WERI-Rb-1 (cell line): ENCODE data around the gene FRMPD1.

ENCODE experiments used
- DNase-seq: peaks from one replicate; pipeline ENCODE4 v3.0.0-alpha.2; 2020
- H3K27ac ChIP-seq: fragments of 250-450 bp; sonication (Bioruptor Pico); 2 replicates; pipeline ENCODE4 v1.5.1; 2020; ENCODE audit warnings: mild to moderate bottlenecking, moderate library complexity
- H3K27me3 ChIP-seq: fragments of 250-450 bp; sonication (Bioruptor Pico); 2 replicates; pipeline ENCODE4 v1.5.1; 2021; ENCODE audit warnings: mild to moderate bottlenecking, low read depth, moderate library complexity; ENCODE audit not compliant: insufficient read depth, severe bottlenecking
- H3K36me3 ChIP-seq: fragments of 250-450 bp; sonication (Bioruptor Pico); 2 replicates; pipeline ENCODE4 v1.5.1; 2020; ENCODE audit warnings: mild to moderate bottlenecking, moderate library complexity
- H3K4me3 ChIP-seq: 2 replicates; pipeline ENCODE4 v1.5.1; 2011; ENCODE audit warnings: low read depth, mild to moderate bottlenecking, control low read depth, low read length
- H3K9me3 ChIP-seq: fragments of 250-450 bp; sonication (Bioruptor Pico); 2 replicates; pipeline ENCODE4 v1.5.1; 2021; ENCODE audit warnings: mild to moderate bottlenecking, moderate library complexity; ENCODE audit not compliant: severe bottlenecking
- CTCF ChIP-seq: IDR thresholded peaks from 2 replicates; pipeline ENCODE4 v1.5.1; 2011; ENCODE audit warnings: low read depth, mild to moderate bottlenecking, control low read depth, inconsistent platforms, low read length

Gene FRMPD1

GRCh38 chr9:37636511-37637448, 14.0 kb upstream of the FRMPD1 start:
- no peak for DNase-seq
- no peak overlapping the region for H3K27ac ChIP-seq
- no peak for TF ChIP-seq CTCF
- no peaks in the 10 kb centered on the region for H3K9me3 ChIP-seq
- no peak overlapping the region for H3K4me3 ChIP-seq
- no peaks in the 10 kb centered on the region for H3K27me3 ChIP-seq
- H3K36me3 ChIP-seq = no peaks in the 10 kb centered on the region

- H3K9me3 ChIP-seq = no peaks in the 10 kb centered on the region
- no peaks in the 10 kb centered on the region for H3K36me3 ChIP-seq
- no peak overlapping the region for H3K27ac ChIP-seq
- TF ChIP-seq CTCF = no peak
- H3K4me3 ChIP-seq = no peak overlapping the region
- no peak for DNase-seq
- H3K27me3 ChIP-seq = no peaks in the 10 kb centered on the region
Observed at GRCh38 chr9:37639109-37639762, 11.5 kb upstream of the FRMPD1 start.

DNA sequence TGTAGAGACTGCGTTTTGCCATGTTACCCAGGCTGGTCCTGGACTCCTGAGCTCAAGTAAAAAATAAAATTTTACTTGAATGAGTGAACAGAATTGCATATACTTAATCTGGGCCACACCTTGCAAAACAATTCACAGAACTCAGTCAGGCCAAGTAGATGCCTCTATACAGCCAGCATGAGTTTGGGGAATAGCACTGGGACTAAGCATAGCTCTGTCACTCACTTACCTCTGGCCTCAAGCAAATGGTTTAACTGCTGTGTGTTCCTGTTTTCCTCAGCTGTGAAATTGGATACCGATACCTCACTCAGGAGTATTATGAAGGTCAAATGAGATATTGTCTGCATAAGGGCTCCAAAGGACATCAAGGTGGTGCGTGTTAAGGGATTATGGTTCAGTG, 10.9 kb upstream of the FRMPD1 start:
- TF ChIP-seq CTCF = no peak
- Histone ChIP-seq H3K36me3 (no peaks in the 10 kb centered on the region), H3K9me3 (no peaks in the 10 kb centered on the region), H3K27ac (no peak overlapping the region), H3K27me3 (no peaks in the 10 kb centered on the region), H3K4me3 (no peak overlapping the region)
- DNase-seq = no peak

DNA sequence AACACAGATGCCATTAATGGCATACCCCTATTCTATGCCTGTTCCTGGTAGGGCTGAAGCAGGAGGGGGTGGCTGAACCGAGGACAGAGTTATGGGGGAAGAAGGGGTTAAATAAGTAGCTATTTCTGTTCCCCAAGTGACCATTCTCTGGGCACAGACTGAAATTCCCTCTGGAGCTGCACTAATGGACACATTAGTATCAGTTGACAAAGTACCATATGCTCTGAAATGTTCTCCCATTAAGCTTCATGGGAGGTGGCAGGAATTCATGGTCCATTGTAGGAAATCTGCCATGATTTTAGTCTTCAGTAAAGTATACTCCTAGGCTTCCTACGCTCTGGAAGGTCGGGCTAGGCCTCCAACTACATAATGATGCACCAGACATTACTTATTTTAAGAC, 10.5 kb upstream of the FRMPD1 start:
- Histone ChIP-seq H3K27ac (no peak overlapping the region), H3K4me3 (no peak overlapping the region), H3K9me3 (no peaks in the 10 kb centered on the region), H3K27me3 (no peaks in the 10 kb centered on the region), H3K36me3 (no peaks in the 10 kb centered on the region)
- DNase-seq = no peak
- TF ChIP-seq CTCF = no peak

- no peaks in the 10 kb centered on the region for H3K27me3 ChIP-seq
- no peaks in the 10 kb centered on the region for H3K9me3 ChIP-seq
- no peak for TF ChIP-seq CTCF
- no peak for DNase-seq
- H3K36me3 ChIP-seq = no peaks in the 10 kb centered on the region
- H3K27ac ChIP-seq = no peak overlapping the region
- no peak overlapping the region for H3K4me3 ChIP-seq
Observed at GRCh38 chr9:37641331-37641730, 9.4 kb upstream of the FRMPD1 start.
